Adipose tissue (tissue), 3 donors: ENCODE results near the gene FBXO31. TPM values are rescaled to one million over a fixed set of nuclear protein-coding genes. Genes with fewer than 3 reads are reported as not detected.

ENCODE experiments used
- H3K27ac ChIP-seq: one replicate; pipeline ENCODE4 v1.5.1; 2013; ENCODE audit warnings: low read depth, low read length
- WGBS, 3 donors: extraction: QIAGEN DNeasy Blood & Tissue Kit; methylation state at CpG; one replicate each; pipeline ENCODE4 v1.1.7; 2013; 5-methylcytosine and 5-hydroxymethylcytosine counted together
- polyA plus RNA-seq, 3 donors: library from polyadenylated mRNA; stranded (reverse); fragments of 200-250 nt; gene quantifications; one replicate each; pipeline ENCODE4 v1.2.3, GENCODE V29; 2013
- donor health status: healthy with polysubstance abuse.
- donor health status: Bipolar disorder and iron deficiency.
- donor health status: healthy.

FBXO31 gene
- polyA plus RNA-seq, 3 donors = 14.6 to 26.6 (median 23.6) TPM

- WGBS, 3 donors = 87 to 89% (median 89%) methylated on average over 21 of the region's 21 CpGs
- no peak overlapping the region for H3K27ac ChIP-seq
These were observed 59.7 kb downstream of the FBXO31 start for GRCh38 chr16:87323727-87324410.

GRCh38 chr16:87322833-87323726 is 60.5 kb downstream of the FBXO31 start:
- no peak overlapping the region for H3K27ac ChIP-seq
- WGBS, 3 donors = 88 to 91% (median 91%) methylated on average over 34 to 35 of the region's 35 CpGs

- H3K27ac ChIP-seq = no peak overlapping the region
- WGBS, 3 donors = 88 to 91% (median 89%) methylated on average over 9 of the region's 9 CpGs
These were observed 61.2 kb downstream of the FBXO31 start for GRCh38 chr16:87322360-87322759.

GRCh38 chr16:87321336-87322107 is 62.1 kb downstream of the FBXO31 start:
- 78 to 82% (median 82%) methylated on average over 20 of the region's 20 CpGs for WGBS, 3 donors
- no peak overlapping the region for H3K27ac ChIP-seq

- no peak overlapping the region for H3K27ac ChIP-seq
- 86 to 89% (median 88%) methylated on average over 12 of the region's 12 CpGs for WGBS, 3 donors
These were observed 62.9 kb downstream of the FBXO31 start for GRCh38 chr16:87320510-87321227.

GRCh38 chr16:87319997-87320491 is 63.5 kb downstream of the FBXO31 start:
- no peak overlapping the region for H3K27ac ChIP-seq
- 77 to 87% (median 85%) methylated on average over 7 of the region's 7 CpGs for WGBS, 3 donors

GRCh38 chr16:87319011-87319410 is 64.6 kb downstream of the FBXO31 start:
- no peak overlapping the region for H3K27ac ChIP-seq

GRCh38 chr16:87317750-87318644 is 65.6 kb downstream of the FBXO31 start:
- 4 to 10% (median 9%) methylated on average over 28 of the region's 28 CpGs for WGBS, 3 donors
- no peak overlapping the region for H3K27ac ChIP-seq

GRCh38 chr16:87316923-87317749 is 66.4 kb downstream of the FBXO31 start, which contains the start of gene C16orf95:
C16orf95 (minus strand) TSS chr16:87317392; CDS start chr16:87317242, 150 bp downstream.
- WGBS, 3 donors = 1% methylated on average over 60 to 64 of the region's 64 CpGs
- peak within 1 kb of the TSS; percentile 91 for H3K27ac ChIP-seq

- no peak overlapping the region for H3K27ac ChIP-seq
- WGBS, 3 donors = 95 to 97% (median 97%) methylated on average over 4 of the region's 4 CpGs
These were observed 67.1 kb downstream of the FBXO31 start for GRCh38 chr16:87316450-87316922.

- H3K27ac ChIP-seq = no peak overlapping the region
- WGBS, 3 donors = 72 to 90% (median 89%) methylated on average over 10 of the region's 10 CpGs
These were observed 68.6 kb downstream of the FBXO31 start for GRCh38 chr16:87314990-87315420.

- WGBS, 3 donors = 83 to 89% (median 87%) methylated on average over 7 of the region's 7 CpGs
- H3K27ac ChIP-seq = no peak overlapping the region
These were observed 71.6 kb downstream of the FBXO31 start for GRCh38 chr16:87312008-87312407.

GRCh38 chr16:87311387-87311786 is 72.2 kb downstream of the FBXO31 start:
- no peak overlapping the region for H3K27ac ChIP-seq
- 94 to 98% (median 95%) methylated on average over 5 of the region's 5 CpGs for WGBS, 3 donors

- no peak overlapping the region for H3K27ac ChIP-seq
- WGBS, 3 donors = 77 to 85% (median 83%) methylated on average over 7 of the region's 7 CpGs
These were observed 73.0 kb downstream of the FBXO31 start for GRCh38 chr16:87310610-87311009.

- 81 to 90% (median 88%) methylated on average over 5 of the region's 5 CpGs for WGBS, 3 donors
- H3K27ac ChIP-seq = no peak overlapping the region
These were observed 73.7 kb downstream of the FBXO31 start for GRCh38 chr16:87309620-87310525.
